SK-N-SH treated with all-trans-retinoic acid at 6 μM for 48 hours (cell line): ENCODE results near the gene PRKG1.

ENCODE experiments used
- ATAC-seq: fragments of 200-7000 bp; cut with Tn5 transposase; 3 replicates; pipeline ENCODE4 v1.9.1; 2020; ENCODE audit warnings: mild to moderate bottlenecking, moderate library complexity
- BACH2 ChIP-seq: fragments of 250-450 bp; sonication (Bioruptor Pico); IDR thresholded peaks from 2 replicates; pipeline ENCODE4 v1.9.0; 2021; ENCODE audit warnings: mild to moderate bottlenecking, borderline replicate concordance
- CSDC2 ChIP-seq: fragments of 250-450 bp; sonication (Bioruptor Pico); IDR thresholded peaks from 2 replicates; pipeline ENCODE4 v1.5.0; 2020; ENCODE audit warnings: mild to moderate bottlenecking, moderate library complexity
- GLIS3 ChIP-seq: fragments of 250-450 bp; sonication (Bioruptor Pico); IDR thresholded peaks from 2 replicates; pipeline ENCODE4 v1.5.0; 2020; ENCODE audit warnings: mild to moderate bottlenecking, moderate library complexity
- ISL1 ChIP-seq: fragments of 250-450 bp; sonication (Bioruptor Pico); IDR thresholded peaks from 2 replicates; pipeline ENCODE4 v2.1.2; 2022; ENCODE audit warnings: mild to moderate bottlenecking, moderate library complexity
- OSR1 ChIP-seq: fragments of 250-450 bp; sonication (Bioruptor Pico); IDR thresholded peaks from 2 replicates; pipeline ENCODE4 v1.8.0; 2022; ENCODE audit warnings: moderate library complexity, mild to moderate bottlenecking, inconsistent platforms
- PPARA ChIP-seq: fragments of 250-450 bp; sonication (Bioruptor Pico); IDR thresholded peaks from 2 replicates; pipeline ENCODE4 v1.5.0; 2020; ENCODE audit warnings: mild to moderate bottlenecking, borderline replicate concordance
- TCF4 ChIP-seq: fragments of 250-450 bp; sonication (Bioruptor Pico); IDR thresholded peaks from 2 replicates; pipeline ENCODE4 v1.8.0; 2021; ENCODE audit warnings: mild to moderate bottlenecking, moderate library complexity, borderline replicate concordance
- ZFP3 ChIP-seq: fragments of 250-450 bp; sonication (Bioruptor Pico); IDR thresholded peaks from 2 replicates; pipeline ENCODE4 v1.5.0; 2020; ENCODE audit warnings: mild to moderate bottlenecking, moderate library complexity
- ZFP30 ChIP-seq: fragments of 450-650 bp; formaldehyde crosslinking; IDR thresholded peaks from 2 replicates; pipeline ENCODE4 v1.5.0; 2022; ENCODE audit warnings: mild to moderate bottlenecking, moderate library complexity
- ZNF565 ChIP-seq: fragments of 450-650 bp; formaldehyde crosslinking; conservative IDR thresholded peaks from 2 replicates; pipeline ENCODE4 v1.5.0; 2020; ENCODE audit warnings: low read depth, mild to moderate bottlenecking, moderate library complexity
- ZNF8 ChIP-seq: fragments of 450-650 bp; formaldehyde crosslinking; IDR thresholded peaks from 2 replicates; pipeline ENCODE4 v1.5.0; 2020; ENCODE audit warnings: mild to moderate bottlenecking, moderate library complexity
- TF ChIP-seq, protein P1 (sequence below): fragments of 250-450 bp; sonication (Bioruptor Pico); IDR thresholded peaks from 2 replicates; pipeline ENCODE4 v1.5.0; 2020; ENCODE audit warnings: mild to moderate bottlenecking, moderate library complexity
- TF ChIP-seq, protein P2 (sequence below): fragments of 250-450 bp; sonication (Bioruptor Pico); IDR thresholded peaks from 2 replicates; pipeline ENCODE4 v1.8.0; 2021; ENCODE audit warnings: low read depth, mild to moderate bottlenecking, moderate library complexity, borderline replicate concordance
- TF ChIP-seq, protein P3 (sequence below): fragments of 250-450 bp; sonication (Bioruptor Pico); IDR thresholded peaks from 2 replicates; pipeline ENCODE4 v1.8.0; 2020; ENCODE audit warnings: mild to moderate bottlenecking, moderate library complexity, borderline replicate concordance
- TF ChIP-seq, protein P4 (sequence below): fragments of 250-450 bp; sonication (Bioruptor Pico); IDR thresholded peaks from 2 replicates; pipeline ENCODE4 v1.5.1; 2020; ENCODE audit warnings: low read depth, mild to moderate bottlenecking, moderate library complexity

PRKG1 gene

DNA sequence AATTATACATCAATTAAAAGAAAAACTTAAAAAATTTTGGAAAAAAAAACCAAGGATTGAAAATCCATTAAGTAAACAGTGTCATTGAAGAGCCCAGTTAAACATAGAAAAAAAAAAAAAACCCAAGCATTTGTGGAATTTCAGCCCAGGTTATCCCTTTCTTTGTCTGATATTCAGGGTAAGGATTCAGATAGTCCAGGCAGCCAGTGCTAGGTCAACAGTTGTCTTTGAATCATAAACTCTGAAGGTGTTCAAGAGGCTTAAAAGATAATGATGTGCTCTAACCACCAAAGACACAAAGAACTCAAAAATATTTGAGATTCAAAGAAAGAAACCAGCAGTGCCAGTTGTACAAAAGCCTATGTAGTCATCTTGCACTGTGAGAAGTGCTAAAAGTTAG, 969.5 kb downstream of the PRKG1 start:
- TF ChIP-seq CSDC2 = no peak
- no peak for TF ChIP-seq OSR1 (CRISPR knock-in tag)
- TF ChIP-seq, protein P1, sequence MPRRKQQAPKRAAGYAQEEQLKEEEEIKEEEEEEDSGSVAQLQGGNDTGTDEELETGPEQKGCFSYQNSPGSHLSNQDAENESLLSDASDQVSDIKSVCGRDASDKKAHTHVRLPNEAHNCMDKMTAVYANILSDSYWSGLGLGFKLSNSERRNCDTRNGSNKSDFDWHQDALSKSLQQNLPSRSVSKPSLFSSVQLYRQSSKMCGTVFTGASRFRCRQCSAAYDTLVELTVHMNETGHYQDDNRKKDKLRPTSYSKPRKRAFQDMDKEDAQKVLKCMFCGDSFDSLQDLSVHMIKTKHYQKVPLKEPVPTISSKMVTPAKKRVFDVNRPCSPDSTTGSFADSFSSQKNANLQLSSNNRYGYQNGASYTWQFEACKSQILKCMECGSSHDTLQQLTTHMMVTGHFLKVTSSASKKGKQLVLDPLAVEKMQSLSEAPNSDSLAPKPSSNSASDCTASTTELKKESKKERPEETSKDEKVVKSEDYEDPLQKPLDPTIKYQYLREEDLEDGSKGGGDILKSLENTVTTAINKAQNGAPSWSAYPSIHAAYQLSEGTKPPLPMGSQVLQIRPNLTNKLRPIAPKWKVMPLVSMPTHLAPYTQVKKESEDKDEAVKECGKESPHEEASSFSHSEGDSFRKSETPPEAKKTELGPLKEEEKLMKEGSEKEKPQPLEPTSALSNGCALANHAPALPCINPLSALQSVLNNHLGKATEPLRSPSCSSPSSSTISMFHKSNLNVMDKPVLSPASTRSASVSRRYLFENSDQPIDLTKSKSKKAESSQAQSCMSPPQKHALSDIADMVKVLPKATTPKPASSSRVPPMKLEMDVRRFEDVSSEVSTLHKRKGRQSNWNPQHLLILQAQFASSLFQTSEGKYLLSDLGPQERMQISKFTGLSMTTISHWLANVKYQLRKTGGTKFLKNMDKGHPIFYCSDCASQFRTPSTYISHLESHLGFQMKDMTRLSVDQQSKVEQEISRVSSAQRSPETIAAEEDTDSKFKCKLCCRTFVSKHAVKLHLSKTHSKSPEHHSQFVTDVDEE (CRISPR knock-in tag) = no peak
- TF ChIP-seq GLIS3 (CRISPR knock-in tag) = no peak
- TF ChIP-seq ZNF8 (CRISPR knock-in tag) = no peak
- TF ChIP-seq, protein P2, sequence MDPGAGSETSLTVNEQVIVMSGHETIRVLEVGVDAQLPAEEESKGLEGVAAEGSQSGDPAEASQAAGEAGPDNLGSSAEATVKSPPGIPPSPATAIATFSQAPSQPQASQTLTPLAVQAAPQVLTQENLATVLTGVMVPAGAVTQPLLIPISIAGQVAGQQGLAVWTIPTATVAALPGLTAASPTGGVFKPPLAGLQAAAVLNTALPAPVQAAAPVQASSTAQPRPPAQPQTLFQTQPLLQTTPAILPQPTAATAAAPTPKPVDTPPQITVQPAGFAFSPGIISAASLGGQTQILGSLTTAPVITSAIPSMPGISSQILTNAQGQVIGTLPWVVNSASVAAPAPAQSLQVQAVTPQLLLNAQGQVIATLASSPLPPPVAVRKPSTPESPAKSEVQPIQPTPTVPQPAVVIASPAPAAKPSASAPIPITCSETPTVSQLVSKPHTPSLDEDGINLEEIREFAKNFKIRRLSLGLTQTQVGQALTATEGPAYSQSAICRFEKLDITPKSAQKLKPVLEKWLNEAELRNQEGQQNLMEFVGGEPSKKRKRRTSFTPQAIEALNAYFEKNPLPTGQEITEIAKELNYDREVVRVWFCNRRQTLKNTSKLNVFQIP (CRISPR knock-in tag) = no peak
- no peak for TF ChIP-seq TCF4 (CRISPR knock-in tag)
- no peak for TF ChIP-seq ZFP30 (CRISPR knock-in tag)
- TF ChIP-seq ZNF565 (CRISPR knock-in tag) = no peak
- no peak for ATAC-seq

DNA sequence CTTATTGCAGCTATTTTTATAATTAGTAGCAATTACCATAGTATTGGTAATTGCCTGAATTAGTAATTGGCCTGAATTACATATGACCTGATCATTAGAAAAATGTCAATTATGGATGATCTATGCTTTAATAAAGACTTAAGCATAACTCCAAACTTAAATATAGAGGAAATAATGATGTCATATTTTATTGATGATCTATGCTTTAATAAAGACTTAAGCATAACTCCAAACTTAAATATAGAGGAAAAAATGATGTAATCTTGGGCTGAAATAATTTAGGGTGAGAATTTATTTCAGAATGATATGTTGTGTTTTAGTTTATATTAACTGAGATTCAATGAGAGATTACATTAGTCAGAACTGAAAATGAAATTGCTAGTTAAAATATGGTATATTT, 973.8 kb downstream of the PRKG1 start:
- no peak for ATAC-seq
- TF ChIP-seq PPARA (CRISPR knock-in tag) = no peak
- TF ChIP-seq, all 23 proteins: peak for 0

DNA sequence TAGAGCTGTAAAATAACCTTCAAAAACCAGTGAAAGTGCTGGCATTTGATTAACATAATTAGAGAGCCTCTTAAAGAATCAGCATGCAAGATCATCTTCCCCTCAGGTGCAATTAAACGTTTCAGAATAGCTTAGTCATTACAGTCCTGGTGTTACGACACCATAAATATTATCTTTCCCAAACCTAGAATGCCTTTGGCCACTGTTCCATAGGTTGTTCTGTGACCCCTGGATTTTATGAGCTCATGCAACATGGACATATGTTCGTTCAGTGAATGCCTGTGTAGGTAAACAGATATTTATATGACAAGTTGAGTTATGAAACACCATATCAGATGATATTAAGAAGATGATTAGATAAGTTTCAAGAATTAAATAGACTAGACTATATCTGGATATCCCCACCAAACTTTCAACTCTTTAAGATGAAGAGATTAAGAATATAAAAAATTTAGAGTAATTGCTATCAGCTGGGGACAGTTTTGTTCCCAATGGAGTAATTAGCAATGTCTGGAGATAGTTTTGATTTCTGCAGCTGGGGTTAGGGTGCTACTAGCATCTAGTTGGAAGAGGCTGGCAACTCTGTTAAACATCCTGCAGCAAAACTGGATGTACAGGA, 976.3 kb downstream of the PRKG1 start:
- ATAC-seq = no peak
- no peak for TF ChIP-seq ISL1 (CRISPR knock-in tag)
- peak; percentile 60; the same call in 1 of the 2 replicates for TF ChIP-seq TCF4 (CRISPR knock-in tag)

DNA sequence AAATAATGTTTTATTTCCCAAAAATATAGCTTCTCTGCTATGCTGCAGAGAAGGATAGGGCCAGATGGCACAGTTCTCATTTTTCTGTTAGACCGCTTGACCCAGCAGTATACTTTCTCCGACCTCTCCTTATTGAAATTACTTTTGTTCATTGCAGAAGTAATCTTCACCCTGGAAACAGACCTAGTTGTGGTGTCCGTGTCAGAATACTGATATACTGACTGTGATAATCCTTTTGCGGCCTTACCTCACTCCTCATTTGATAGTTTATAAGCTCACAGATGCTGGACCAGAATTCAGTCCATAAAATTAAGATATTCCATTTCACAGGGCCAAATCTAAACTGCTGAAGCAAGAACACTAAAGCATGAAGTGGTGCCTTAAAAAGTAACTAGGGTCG, 979.2 kb downstream of the PRKG1 start:
- TF ChIP-seq BACH2 = no peak
- no peak for TF ChIP-seq PPARA (CRISPR knock-in tag)
- TF ChIP-seq, protein P3, sequence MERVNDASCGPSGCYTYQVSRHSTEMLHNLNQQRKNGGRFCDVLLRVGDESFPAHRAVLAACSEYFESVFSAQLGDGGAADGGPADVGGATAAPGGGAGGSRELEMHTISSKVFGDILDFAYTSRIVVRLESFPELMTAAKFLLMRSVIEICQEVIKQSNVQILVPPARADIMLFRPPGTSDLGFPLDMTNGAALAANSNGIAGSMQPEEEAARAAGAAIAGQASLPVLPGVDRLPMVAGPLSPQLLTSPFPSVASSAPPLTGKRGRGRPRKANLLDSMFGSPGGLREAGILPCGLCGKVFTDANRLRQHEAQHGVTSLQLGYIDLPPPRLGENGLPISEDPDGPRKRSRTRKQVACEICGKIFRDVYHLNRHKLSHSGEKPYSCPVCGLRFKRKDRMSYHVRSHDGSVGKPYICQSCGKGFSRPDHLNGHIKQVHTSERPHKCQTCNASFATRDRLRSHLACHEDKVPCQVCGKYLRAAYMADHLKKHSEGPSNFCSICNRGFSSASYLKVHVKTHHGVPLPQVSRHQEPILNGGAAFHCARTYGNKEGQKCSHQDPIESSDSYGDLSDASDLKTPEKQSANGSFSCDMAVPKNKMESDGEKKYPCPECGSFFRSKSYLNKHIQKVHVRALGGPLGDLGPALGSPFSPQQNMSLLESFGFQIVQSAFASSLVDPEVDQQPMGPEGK (CRISPR knock-in tag) = no peak
- no peak for TF ChIP-seq ISL1 (CRISPR knock-in tag)
- TF ChIP-seq, protein P1 (CRISPR knock-in tag) = no peak
- no peak for TF ChIP-seq ZFP3 (CRISPR knock-in tag)
- TF ChIP-seq, protein P4, sequence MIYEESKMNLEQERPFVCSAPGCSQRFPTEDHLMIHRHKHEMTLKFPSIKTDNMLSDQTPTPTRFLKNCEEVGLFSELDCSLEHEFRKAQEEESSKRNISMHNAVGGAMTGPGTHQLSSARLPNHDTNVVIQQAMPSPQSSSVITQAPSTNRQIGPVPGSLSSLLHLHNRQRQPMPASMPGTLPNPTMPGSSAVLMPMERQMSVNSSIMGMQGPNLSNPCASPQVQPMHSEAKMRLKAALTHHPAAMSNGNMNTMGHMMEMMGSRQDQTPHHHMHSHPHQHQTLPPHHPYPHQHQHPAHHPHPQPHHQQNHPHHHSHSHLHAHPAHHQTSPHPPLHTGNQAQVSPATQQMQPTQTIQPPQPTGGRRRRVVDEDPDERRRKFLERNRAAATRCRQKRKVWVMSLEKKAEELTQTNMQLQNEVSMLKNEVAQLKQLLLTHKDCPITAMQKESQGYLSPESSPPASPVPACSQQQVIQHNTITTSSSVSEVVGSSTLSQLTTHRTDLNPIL (CRISPR knock-in tag) = no peak
- no peak for ATAC-seq
